Stomach (tissue), 4 donors: ENCODE measurements around the gene TDO2.

Source experiments
- CTCF ChIP-seq, 7 experiments: fragments of 450-650 bp in 4 of 7; fragments of 200-600 bp in 3 of 7; sonication (generic) in 3 of 7; IDR thresholded peaks; one replicate each; pipeline ENCODE4 v1.5.1; 2016 to 2019; ENCODE audit warnings: antibody characterized with exemption in 7 of 7, control low read depth in 2 of 7, mild to moderate bottlenecking in 1 of 7
- POLR2AphosphoS5 ChIP-seq, 3 donors: sonication (generic); formaldehyde crosslinking; IDR thresholded peaks; one replicate each; pipeline ENCODE4 v1.6.1; 2016; ENCODE audit warnings: antibody characterized with exemption in 3 of 3

GRCh38 chr4:155904331-155904730 is 835 bp downstream of the TDO2 start:
- TF ChIP-seq CTCF (IDR thresholded peaks at IDR 0.05) (no peak), POLR2AphosphoS5 (IDR thresholded peaks at IDR 0.05) (no peak)
